Omental fat pad (tissue), 4 donors: ENCODE results near the gene FEZF2. TPM values are rescaled to one million over a fixed set of nuclear protein-coding genes. Genes with fewer than 3 reads are reported as not detected.

Source experiments
- ATAC-seq: fragments of 150-250 bp; one replicate; pipeline ENCODE4 v1.9.1; 2016; ENCODE audit warnings: mild to moderate bottlenecking, moderate library complexity; ENCODE audit not compliant: low FRiP score
- DNase-seq: peaks from one replicate; pipeline ENCODE4 v3.0.0-alpha.2; 2019; ENCODE audit warnings: low spot score
- CTCF ChIP-seq, 3 donors: fragments of 450-650 bp; IDR thresholded peaks; one replicate each; pipeline ENCODE4 v1.5.1; 2016 to 2017; ENCODE audit warnings: antibody characterized with exemption in 3 of 3, mild to moderate bottlenecking in 3 of 3, moderate library complexity in 2 of 3
- total RNA-seq, 4 donors: library from RNA; depleted of rRNA; stranded (reverse); fragments of >200 nt; gene quantifications; one replicate each; pipeline ENCODE4 v1.1.0, GENCODE V29; 2016

FEZF2 gene
- total RNA-seq, 4 donors from 2014 or later: not detected

- DNase-seq: no peak
- no peak for ATAC-seq
- TF ChIP-seq CTCF (IDR thresholded peaks at IDR 0.05): no peak
Measured at GRCh38 chr3:62361824-62362223, 11.5 kb downstream of the FEZF2 start.

GRCh38 chr3:62361261-62361660 is 12.1 kb downstream of the FEZF2 start:
- no peak for DNase-seq
- ATAC-seq: no peak
- TF ChIP-seq CTCF (IDR thresholded peaks at IDR 0.05): no peak

GRCh38 chr3:62359531-62359930 is 13.8 kb downstream of the FEZF2 start:
- DNase-seq (no peak), ATAC-seq (no peak)
- no peak for TF ChIP-seq CTCF (IDR thresholded peaks at IDR 0.05)

- no peak for ATAC-seq
- no peak for TF ChIP-seq CTCF (IDR thresholded peaks at IDR 0.05)
- no peak for DNase-seq
Measured at GRCh38 chr3:62356356-62356755, 17.0 kb downstream of the FEZF2 start.

GRCh38 chr3:62355703-62356102 is 17.6 kb downstream of the FEZF2 start:
- DNase-seq: no peak
- no peak for TF ChIP-seq CTCF (IDR thresholded peaks at IDR 0.05)
- no peak for ATAC-seq

- DNase-seq (no peak), ATAC-seq (no peak)
- no peak for TF ChIP-seq CTCF (IDR thresholded peaks at IDR 0.05)
Measured at GRCh38 chr3:62343755-62344154, 29.6 kb downstream of the FEZF2 start.

- TF ChIP-seq CTCF (IDR thresholded peaks at IDR 0.05): no peak
- no peak for ATAC-seq
- DNase-seq: no peak
Measured at GRCh38 chr3:62335196-62335595, 38.2 kb downstream of the FEZF2 start.
